NT2/D1 (cell line): ENCODE data around the gene CASP9.

ENCODE experiments used
- SUZ12 ChIP-seq: IDR thresholded peaks from 2 replicates; pipeline ENCODE4 v1.6.1; 2011; ENCODE audit not compliant: insufficient read length, insufficient read depth; ENCODE audit errors: extremely low read depth
- YY1 ChIP-seq: IDR thresholded peaks from 2 replicates; pipeline ENCODE4 v1.6.1; 2011; ENCODE audit not compliant: insufficient read length, insufficient read depth
- ZNF274 ChIP-seq: IDR thresholded peaks from 2 replicates; pipeline ENCODE4 v1.6.1; 2011; ENCODE audit warnings: mild to moderate bottlenecking, low read depth, low read length

DNA sequence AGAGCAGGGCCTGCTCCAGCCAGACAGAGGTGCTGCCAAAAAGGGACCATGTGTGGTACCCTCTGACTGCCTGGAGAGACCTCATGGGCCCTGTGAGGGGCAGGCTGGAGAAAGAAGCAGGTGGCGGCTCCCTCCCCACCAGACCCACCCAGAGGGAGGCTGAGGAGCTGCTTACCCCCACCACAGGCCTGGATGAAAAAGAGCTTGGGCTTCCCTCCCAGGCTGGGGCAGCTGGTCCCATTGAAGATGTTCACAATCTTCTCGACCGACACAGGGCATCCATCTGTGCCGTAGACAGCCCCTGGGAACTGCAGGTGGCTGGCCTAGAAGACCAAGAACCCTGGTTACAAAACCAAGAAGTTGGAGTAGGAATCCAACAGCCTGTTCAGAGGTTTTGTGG, 19.6 kb downstream of the CASP9 start:
- no peak for TF ChIP-seq YY1
- TF ChIP-seq ZNF274, result no peak
- TF ChIP-seq SUZ12, result no peak
